GM12878 (cell line): ENCODE data around the gene PRH2.
A peak's percentile ranks its signal among the peaks of the same experiment; 100 is the strongest.

ENCODE experiments used
- BCL3 ChIP-seq: IDR thresholded peaks from 2 replicates; pipeline ENCODE4 v1.6.1; 2011; ENCODE audit warnings: borderline replicate concordance, low read depth, mild to moderate bottlenecking, moderate library complexity, low read length; ENCODE audit not compliant: insufficient read depth, poor library complexity, severe bottlenecking
- BMI1 ChIP-seq: fragments of 450-650 bp; IDR thresholded peaks from 2 replicates; pipeline ENCODE4 v1.6.1; 2016; ENCODE audit warnings: mild to moderate bottlenecking, moderate library complexity, borderline replicate concordance
- EZH2 ChIP-seq: IDR thresholded peaks from 2 replicates; pipeline ENCODE4 v1.6.1; 2012; ENCODE audit warnings: low read depth, mild to moderate bottlenecking, control low read depth, inconsistent platforms, low read length, borderline replicate concordance; ENCODE audit not compliant: control insufficient read depth
- FOXM1 ChIP-seq: IDR thresholded peaks from 2 replicates; pipeline ENCODE4 v1.6.1; 2012; ENCODE audit warnings: low read depth, mild to moderate bottlenecking, inconsistent platforms, low read length, moderate library complexity
- KDM1A ChIP-seq: fragments of 200-600 bp; sonication (generic); IDR thresholded peaks from 2 replicates; pipeline ENCODE4 v1.6.1; 2016; ENCODE audit warnings: borderline replicate concordance
- NFYB ChIP-seq: IDR thresholded peaks from 2 replicates; pipeline ENCODE4 v1.6.1; 2011; ENCODE audit warnings: low read depth, mild to moderate bottlenecking, low read length, improper control_type of control experiment, moderate library complexity; ENCODE audit not compliant: insufficient read depth
- POLR2A ChIP-seq: IDR thresholded peaks from 2 replicates; pipeline ENCODE4 v1.6.1; 2011; ENCODE audit warnings: low read depth, mild to moderate bottlenecking, low read length
- SMC3 ChIP-seq: IDR thresholded peaks from 2 replicates; pipeline ENCODE4 v1.6.1; 2011; ENCODE audit warnings: low read length, improper control_type of control experiment, borderline replicate concordance
- TF ChIP-seq, protein P1 (sequence below), 3 experiments: IDR thresholded peaks in 2 of 3; conservative IDR thresholded peaks in 1 of 3; 2 replicates each; pipeline ENCODE4 v1.5.1; 2011; ENCODE audit warnings: low read depth in 3 of 3, low read length in 3 of 3, mild to moderate bottlenecking in 3 of 3, control low read depth in 2 of 3, moderate library complexity in 2 of 3, inconsistent platforms in 1 of 3, mixed read lengths in 1 of 3; ENCODE audit not compliant: control insufficient read depth in 2 of 3, insufficient read depth in 1 of 3; ENCODE audit errors: extremely low read depth in 1 of 3

DNA sequence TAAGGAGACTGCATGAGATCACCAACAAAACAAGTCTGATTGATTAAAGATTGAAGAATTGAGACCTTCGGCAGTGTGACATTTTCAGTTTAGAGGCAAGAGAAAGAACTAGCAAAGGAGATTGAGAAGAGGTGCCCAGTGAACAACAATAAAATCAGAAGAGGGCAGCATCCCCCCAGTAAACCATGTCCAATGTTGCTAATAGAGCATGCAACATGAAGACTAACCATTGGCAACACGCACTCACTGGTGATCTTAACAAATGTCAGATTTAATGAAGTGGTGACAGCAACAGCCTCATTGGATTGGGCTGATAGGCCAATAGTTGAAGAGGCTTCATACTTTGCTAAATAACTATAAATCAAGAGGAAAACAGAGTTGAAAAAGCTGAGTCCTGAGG lies 30.8 kb downstream of the PRH2 start:
- TF ChIP-seq NFYB (no peak), KDM1A (no peak), EZH2 (no peak), BMI1 (no peak), BCL3 (no peak), SMC3 (no peak), FOXM1 (no peak), POLR2A (no peak)
- TF ChIP-seq, protein P1, sequence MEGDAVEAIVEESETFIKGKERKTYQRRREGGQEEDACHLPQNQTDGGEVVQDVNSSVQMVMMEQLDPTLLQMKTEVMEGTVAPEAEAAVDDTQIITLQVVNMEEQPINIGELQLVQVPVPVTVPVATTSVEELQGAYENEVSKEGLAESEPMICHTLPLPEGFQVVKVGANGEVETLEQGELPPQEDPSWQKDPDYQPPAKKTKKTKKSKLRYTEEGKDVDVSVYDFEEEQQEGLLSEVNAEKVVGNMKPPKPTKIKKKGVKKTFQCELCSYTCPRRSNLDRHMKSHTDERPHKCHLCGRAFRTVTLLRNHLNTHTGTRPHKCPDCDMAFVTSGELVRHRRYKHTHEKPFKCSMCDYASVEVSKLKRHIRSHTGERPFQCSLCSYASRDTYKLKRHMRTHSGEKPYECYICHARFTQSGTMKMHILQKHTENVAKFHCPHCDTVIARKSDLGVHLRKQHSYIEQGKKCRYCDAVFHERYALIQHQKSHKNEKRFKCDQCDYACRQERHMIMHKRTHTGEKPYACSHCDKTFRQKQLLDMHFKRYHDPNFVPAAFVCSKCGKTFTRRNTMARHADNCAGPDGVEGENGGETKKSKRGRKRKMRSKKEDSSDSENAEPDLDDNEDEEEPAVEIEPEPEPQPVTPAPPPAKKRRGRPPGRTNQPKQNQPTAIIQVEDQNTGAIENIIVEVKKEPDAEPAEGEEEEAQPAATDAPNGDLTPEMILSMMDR (IDR thresholded peaks at IDR 0.05 in 2 of 3, conservative IDR thresholded peaks at IDR 0.05 in 1 of 3; ENCODE audit: control insufficient read depth in 2 of 3, extremely low read depth in 1 of 3, insufficient read depth in 1 of 3, low read depth in 3 of 3, low read length in 3 of 3) = peak in 2 of 3 experiments; percentile 1 to 25; a peak in 2 of 6 replicates
